Measurements from ENCODE around the gene FGF3.

The FGF3 gene

GRCh38 chr11:69811431-69811830 lies 7.8 kb downstream of the FGF3 start:
- no peak for DNase-seq (ENCODE audit: low spot score)
- Mint-ChIP-seq H3K27ac (no peak overlapping the region), H3K27me3 (ENCODE audit: low read depth) (peaks cover 13% of the 10 kb centered on the region), H3K4me3 (no peak overlapping the region), H3K4me1 (ENCODE audit: low read depth) (no peaks in the 10 kb centered on the region), H3K36me3 (ENCODE audit: low read depth) (no peaks in the 10 kb centered on the region), H3K9me3 (no peaks in the 10 kb centered on the region)

- H3K36me3 Mint-ChIP-seq (ENCODE audit: low read depth): no peaks in the 10 kb centered on the region
- no peak overlapping the region for H3K4me3 Mint-ChIP-seq
- H3K9me3 Mint-ChIP-seq: no peaks in the 10 kb centered on the region
- H3K27me3 Mint-ChIP-seq (ENCODE audit: low read depth): peaks cover 9% of the 10 kb centered on the region
- DNase-seq (ENCODE audit: low spot score): no peak
- H3K4me1 Mint-ChIP-seq (ENCODE audit: low read depth): no peaks in the 10 kb centered on the region
- no peak overlapping the region for H3K27ac Mint-ChIP-seq
Measured at GRCh38 chr11:69810289-69811118, 8.7 kb downstream of the FGF3 start.

GRCh38 chr11:69808667-69809086 lies 10.5 kb downstream of the FGF3 start:
- Mint-ChIP-seq H3K27ac (no peak overlapping the region), H3K36me3 (ENCODE audit: low read depth) (no peaks in the 10 kb centered on the region), H3K27me3 (ENCODE audit: low read depth) (peaks cover 6% of the 10 kb centered on the region), H3K4me3 (no peak overlapping the region), H3K4me1 (ENCODE audit: low read depth) (no peaks in the 10 kb centered on the region), H3K9me3 (no peaks in the 10 kb centered on the region)
- DNase-seq (ENCODE audit: low spot score): no peak

- no peaks in the 10 kb centered on the region for H3K9me3 Mint-ChIP-seq
- no peak overlapping the region for H3K4me3 Mint-ChIP-seq
- peaks cover 6% of the 10 kb centered on the region for H3K27me3 Mint-ChIP-seq (ENCODE audit: low read depth)
- H3K4me1 Mint-ChIP-seq (ENCODE audit: low read depth): no peaks in the 10 kb centered on the region
- no peak overlapping the region for H3K27ac Mint-ChIP-seq
- H3K36me3 Mint-ChIP-seq (ENCODE audit: low read depth): no peaks in the 10 kb centered on the region
- no peak for DNase-seq (ENCODE audit: low spot score)
Measured at GRCh38 chr11:69807106-69807815, 12.0 kb downstream of the FGF3 start.

GRCh38 chr11:69804769-69805508 lies 14.3 kb downstream of the FGF3 start:
- no peaks in the 10 kb centered on the region for H3K4me1 Mint-ChIP-seq (ENCODE audit: low read depth)
- no peak overlapping the region for H3K27ac Mint-ChIP-seq
- H3K36me3 Mint-ChIP-seq (ENCODE audit: low read depth): no peaks in the 10 kb centered on the region
- DNase-seq (ENCODE audit: low spot score): no peak
- H3K9me3 Mint-ChIP-seq: no peaks in the 10 kb centered on the region
- H3K4me3 Mint-ChIP-seq: no peak overlapping the region
- peaks cover 6% of the 10 kb centered on the region for H3K27me3 Mint-ChIP-seq (ENCODE audit: low read depth)

GRCh38 chr11:69803604-69804218 lies 15.5 kb downstream of the FGF3 start:
- Mint-ChIP-seq H3K4me1 (ENCODE audit: low read depth) (no peaks in the 10 kb centered on the region), H3K4me3 (no peak overlapping the region), H3K9me3 (no peaks in the 10 kb centered on the region), H3K36me3 (ENCODE audit: low read depth) (no peaks in the 10 kb centered on the region), H3K27me3 (ENCODE audit: low read depth) (peaks cover 4% of the 10 kb centered on the region), H3K27ac (no peak overlapping the region)
- no peak for DNase-seq (ENCODE audit: low spot score)

GRCh38 chr11:69803022-69803421 lies 16.2 kb downstream of the FGF3 start:
- H3K27ac Mint-ChIP-seq: no peak overlapping the region
- no peaks in the 10 kb centered on the region for H3K4me1 Mint-ChIP-seq (ENCODE audit: low read depth)
- H3K4me3 Mint-ChIP-seq: no peak overlapping the region
- peaks cover 4% of the 10 kb centered on the region for H3K27me3 Mint-ChIP-seq (ENCODE audit: low read depth)
- H3K9me3 Mint-ChIP-seq: no peaks in the 10 kb centered on the region
- no peak for DNase-seq (ENCODE audit: low spot score)
- H3K36me3 Mint-ChIP-seq (ENCODE audit: low read depth): no peaks in the 10 kb centered on the region

GRCh38 chr11:69802590-69802989 lies 16.6 kb downstream of the FGF3 start:
- no peak overlapping the region for H3K4me3 Mint-ChIP-seq
- H3K4me1 Mint-ChIP-seq (ENCODE audit: low read depth): no peaks in the 10 kb centered on the region
- no peak overlapping the region for H3K27ac Mint-ChIP-seq
- H3K27me3 Mint-ChIP-seq (ENCODE audit: low read depth): peaks cover 4% of the 10 kb centered on the region
- DNase-seq (ENCODE audit: low spot score): no peak
- no peaks in the 10 kb centered on the region for H3K9me3 Mint-ChIP-seq
- H3K36me3 Mint-ChIP-seq (ENCODE audit: low read depth): no peaks in the 10 kb centered on the region

GRCh38 chr11:69801513-69802335 lies 17.5 kb downstream of the FGF3 start:
- Mint-ChIP-seq H3K4me1 (ENCODE audit: low read depth) (no peaks in the 10 kb centered on the region), H3K27me3 (ENCODE audit: low read depth) (peaks cover 4% of the 10 kb centered on the region), H3K4me3 (no peak overlapping the region), H3K9me3 (no peaks in the 10 kb centered on the region), H3K27ac (no peak overlapping the region), H3K36me3 (ENCODE audit: low read depth) (no peaks in the 10 kb centered on the region)
- no peak for DNase-seq (ENCODE audit: low spot score)

GRCh38 chr11:69800278-69800677 lies 18.9 kb downstream of the FGF3 start:
- Mint-ChIP-seq H3K4me1 (ENCODE audit: low read depth) (no peaks in the 10 kb centered on the region), H3K27ac (no peak overlapping the region), H3K9me3 (no peaks in the 10 kb centered on the region), H3K36me3 (ENCODE audit: low read depth) (no peaks in the 10 kb centered on the region), H3K27me3 (ENCODE audit: low read depth) (no peaks in the 10 kb centered on the region), H3K4me3 (no peak overlapping the region)
- no peak for DNase-seq (ENCODE audit: low spot score)

GRCh38 chr11:69799582-69799981 lies 19.6 kb downstream of the FGF3 start:
- H3K36me3 Mint-ChIP-seq (ENCODE audit: low read depth): no peaks in the 10 kb centered on the region
- no peak overlapping the region for H3K4me3 Mint-ChIP-seq
- no peaks in the 10 kb centered on the region for H3K9me3 Mint-ChIP-seq

GRCh38 chr11:69799097-69799496 lies 20.1 kb downstream of the FGF3 start:
- H3K36me3 Mint-ChIP-seq (ENCODE audit: low read depth): no peaks in the 10 kb centered on the region
- no peaks in the 10 kb centered on the region for H3K9me3 Mint-ChIP-seq
- H3K27me3 Mint-ChIP-seq (ENCODE audit: low read depth): no peaks in the 10 kb centered on the region
- no peaks in the 10 kb centered on the region for H3K4me1 Mint-ChIP-seq (ENCODE audit: low read depth)
- no peak overlapping the region for H3K4me3 Mint-ChIP-seq
- no peak overlapping the region for H3K27ac Mint-ChIP-seq
- no peak for DNase-seq (ENCODE audit: low spot score)

More at GRCh38 chr11:69799582-69799981, 19.6 kb downstream of the FGF3 start:
- DNase-seq (ENCODE audit: low spot score): no peak
- Mint-ChIP-seq H3K27ac (no peak overlapping the region), H3K27me3 (ENCODE audit: low read depth) (no peaks in the 10 kb centered on the region), H3K4me1 (ENCODE audit: low read depth) (no peaks in the 10 kb centered on the region)

Measured in T-helper 2 cell treated with Interferon-gamma antibody and Interleukin-4, amounts not matched to agents 5 μg/mL and 100 μg/mL, for 36 hours (primary cell).